ENCODE results near the gene PSMB5.

Gene PSMB5

DNA sequence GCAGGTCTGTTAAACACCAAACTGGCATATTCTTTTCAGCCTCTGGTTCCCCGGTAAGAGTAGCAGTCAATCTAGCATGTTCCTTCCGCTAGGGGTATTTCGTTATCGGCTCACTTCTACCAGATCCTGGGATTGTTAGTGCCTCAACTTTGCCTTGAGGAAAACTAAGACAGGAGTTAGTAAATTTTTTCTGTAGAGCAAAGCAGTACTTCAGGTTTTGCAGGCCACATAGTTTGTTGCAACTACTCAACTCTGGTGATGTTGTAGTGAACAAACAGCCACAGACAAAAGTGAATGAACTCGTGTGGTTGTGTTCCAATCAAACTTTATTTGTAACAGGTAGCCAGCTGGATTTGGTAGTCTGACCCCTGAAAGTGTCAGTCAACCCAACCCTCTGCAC is 28.9 kb upstream of the PSMB5 start:
- Histone ChIP-seq H3K27ac (no peak overlapping the region), H3K4me3 (ENCODE audit: low read depth, low read length) (no peak overlapping the region), H3K9me3 (ENCODE audit: severe bottlenecking) (no peaks in the 10 kb centered on the region), H3K27me3 (ENCODE audit: insufficient read depth, low read depth, severe bottlenecking) (no peaks in the 10 kb centered on the region), H3K36me3 (peaks cover 92% of the 10 kb centered on the region)
- TF ChIP-seq, protein P1, sequence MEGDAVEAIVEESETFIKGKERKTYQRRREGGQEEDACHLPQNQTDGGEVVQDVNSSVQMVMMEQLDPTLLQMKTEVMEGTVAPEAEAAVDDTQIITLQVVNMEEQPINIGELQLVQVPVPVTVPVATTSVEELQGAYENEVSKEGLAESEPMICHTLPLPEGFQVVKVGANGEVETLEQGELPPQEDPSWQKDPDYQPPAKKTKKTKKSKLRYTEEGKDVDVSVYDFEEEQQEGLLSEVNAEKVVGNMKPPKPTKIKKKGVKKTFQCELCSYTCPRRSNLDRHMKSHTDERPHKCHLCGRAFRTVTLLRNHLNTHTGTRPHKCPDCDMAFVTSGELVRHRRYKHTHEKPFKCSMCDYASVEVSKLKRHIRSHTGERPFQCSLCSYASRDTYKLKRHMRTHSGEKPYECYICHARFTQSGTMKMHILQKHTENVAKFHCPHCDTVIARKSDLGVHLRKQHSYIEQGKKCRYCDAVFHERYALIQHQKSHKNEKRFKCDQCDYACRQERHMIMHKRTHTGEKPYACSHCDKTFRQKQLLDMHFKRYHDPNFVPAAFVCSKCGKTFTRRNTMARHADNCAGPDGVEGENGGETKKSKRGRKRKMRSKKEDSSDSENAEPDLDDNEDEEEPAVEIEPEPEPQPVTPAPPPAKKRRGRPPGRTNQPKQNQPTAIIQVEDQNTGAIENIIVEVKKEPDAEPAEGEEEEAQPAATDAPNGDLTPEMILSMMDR (IDR thresholded peaks at IDR 0.05; ENCODE audit: low read depth, low read length) = no peak
- no peak for DNase-seq

- no peak for DNase-seq
- TF ChIP-seq, protein P1 (IDR thresholded peaks at IDR 0.05; ENCODE audit: low read depth, low read length) = no peak
- Histone ChIP-seq H3K27me3 (ENCODE audit: insufficient read depth, low read depth, severe bottlenecking) (no peaks in the 10 kb centered on the region), H3K27ac (no peak overlapping the region), H3K4me3 (ENCODE audit: low read depth, low read length) (no peak overlapping the region), H3K9me3 (ENCODE audit: severe bottlenecking) (no peaks in the 10 kb centered on the region), H3K36me3 (peaks cover 77% of the 10 kb centered on the region)
Observed at GRCh38 chr14:23062002-23062401, 27.3 kb upstream of the PSMB5 start.

DNA sequence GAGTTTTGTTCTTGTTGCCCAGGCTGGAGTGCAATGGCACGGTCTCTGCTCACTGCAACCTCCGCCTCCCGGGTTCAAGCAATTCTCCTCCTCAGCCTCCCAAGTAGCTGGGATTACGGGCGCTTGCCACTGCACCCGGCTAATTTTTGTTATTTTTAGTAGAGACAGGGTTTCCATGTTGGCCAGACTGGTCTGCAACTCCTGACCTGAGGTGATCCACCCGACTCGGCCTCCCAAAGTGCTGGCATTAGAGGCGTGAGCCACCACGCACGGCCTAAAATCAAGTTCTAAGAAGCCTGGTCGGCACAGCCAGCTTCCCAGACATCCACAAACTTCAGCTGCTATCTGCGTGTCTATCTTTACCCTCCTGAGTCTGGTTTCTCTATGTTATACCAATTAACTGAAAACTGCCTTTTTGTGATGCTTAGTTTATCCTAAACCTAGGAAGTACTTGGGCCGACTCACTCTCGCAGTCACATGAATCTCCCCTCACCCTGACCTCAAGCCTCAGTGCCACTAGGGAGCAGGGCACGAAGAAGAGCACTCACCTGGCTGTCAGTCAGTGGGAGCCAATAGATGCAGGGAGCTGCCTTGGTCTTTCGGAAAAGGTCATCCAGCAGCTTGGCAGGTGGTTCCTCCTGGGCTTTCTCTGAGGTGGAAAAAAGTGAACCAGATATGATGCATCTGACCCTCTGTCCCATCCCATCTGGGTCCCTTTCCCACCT is 26.0 kb upstream of the PSMB5 start:
- Histone ChIP-seq H3K27me3 (ENCODE audit: insufficient read depth, low read depth, severe bottlenecking) (no peaks in the 10 kb centered on the region), H3K4me3 (ENCODE audit: low read depth, low read length) (no peak overlapping the region), H3K9me3 (ENCODE audit: severe bottlenecking) (no peaks in the 10 kb centered on the region), H3K36me3 (peaks cover 64% of the 10 kb centered on the region), H3K27ac (no peak overlapping the region)
- no peak for DNase-seq
- TF ChIP-seq, protein P1 (IDR thresholded peaks at IDR 0.05; ENCODE audit: low read depth, low read length) = no peak

DNA sequence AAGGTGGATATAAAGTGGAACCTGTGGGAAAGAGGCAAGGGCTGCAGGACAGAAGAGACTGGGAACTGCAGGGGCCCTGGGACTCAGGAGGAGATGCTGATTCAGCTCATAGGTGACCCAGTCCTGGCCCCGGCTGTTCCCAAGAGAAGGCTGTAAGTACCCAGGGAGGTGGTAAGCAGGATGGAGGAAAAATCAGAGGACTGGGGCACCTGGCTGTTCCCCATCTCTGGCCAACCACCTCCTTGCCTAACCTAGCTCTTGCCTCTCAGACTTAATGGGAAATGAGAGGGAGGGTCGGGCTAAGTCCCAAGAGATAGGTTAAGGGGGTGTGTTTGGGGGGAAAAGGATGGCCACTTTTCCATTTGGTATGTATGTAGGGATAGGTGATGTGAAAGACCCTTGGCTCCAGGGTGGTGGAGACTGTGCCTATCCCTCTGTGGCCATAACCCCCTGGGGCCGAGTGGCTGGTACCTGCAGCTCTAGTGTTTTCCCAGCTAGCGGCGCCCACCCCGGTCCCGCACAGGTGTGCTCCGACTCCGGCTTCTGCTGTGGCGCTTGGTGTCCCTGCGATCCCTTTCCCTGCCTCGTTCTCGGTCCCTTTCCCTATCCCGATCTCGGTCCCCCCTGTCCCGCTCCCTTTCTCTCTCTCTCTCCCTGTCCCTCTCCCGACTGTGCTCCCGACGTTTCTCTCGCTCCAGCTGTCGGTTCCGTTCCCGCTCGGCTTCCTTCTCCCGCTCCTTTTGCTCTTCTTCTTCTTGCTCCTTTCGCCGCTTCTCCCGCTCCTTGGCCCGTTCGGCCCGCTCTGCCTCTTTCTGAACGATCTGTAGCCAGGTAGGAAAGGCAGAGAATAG is 24.2 kb upstream of the PSMB5 start:
- Histone ChIP-seq H3K27me3 (ENCODE audit: insufficient read depth, low read depth, severe bottlenecking) (no peaks in the 10 kb centered on the region), H3K4me3 (ENCODE audit: low read depth, low read length) (no peak overlapping the region), H3K27ac (peak overlapping the region; percentile 82), H3K9me3 (ENCODE audit: severe bottlenecking) (no peaks in the 10 kb centered on the region), H3K36me3 (peaks cover 49% of the 10 kb centered on the region)
- TF ChIP-seq, protein P1 (IDR thresholded peaks at IDR 0.05; ENCODE audit: low read depth, low read length) = no peak
- DNase-seq = no peak

DNA sequence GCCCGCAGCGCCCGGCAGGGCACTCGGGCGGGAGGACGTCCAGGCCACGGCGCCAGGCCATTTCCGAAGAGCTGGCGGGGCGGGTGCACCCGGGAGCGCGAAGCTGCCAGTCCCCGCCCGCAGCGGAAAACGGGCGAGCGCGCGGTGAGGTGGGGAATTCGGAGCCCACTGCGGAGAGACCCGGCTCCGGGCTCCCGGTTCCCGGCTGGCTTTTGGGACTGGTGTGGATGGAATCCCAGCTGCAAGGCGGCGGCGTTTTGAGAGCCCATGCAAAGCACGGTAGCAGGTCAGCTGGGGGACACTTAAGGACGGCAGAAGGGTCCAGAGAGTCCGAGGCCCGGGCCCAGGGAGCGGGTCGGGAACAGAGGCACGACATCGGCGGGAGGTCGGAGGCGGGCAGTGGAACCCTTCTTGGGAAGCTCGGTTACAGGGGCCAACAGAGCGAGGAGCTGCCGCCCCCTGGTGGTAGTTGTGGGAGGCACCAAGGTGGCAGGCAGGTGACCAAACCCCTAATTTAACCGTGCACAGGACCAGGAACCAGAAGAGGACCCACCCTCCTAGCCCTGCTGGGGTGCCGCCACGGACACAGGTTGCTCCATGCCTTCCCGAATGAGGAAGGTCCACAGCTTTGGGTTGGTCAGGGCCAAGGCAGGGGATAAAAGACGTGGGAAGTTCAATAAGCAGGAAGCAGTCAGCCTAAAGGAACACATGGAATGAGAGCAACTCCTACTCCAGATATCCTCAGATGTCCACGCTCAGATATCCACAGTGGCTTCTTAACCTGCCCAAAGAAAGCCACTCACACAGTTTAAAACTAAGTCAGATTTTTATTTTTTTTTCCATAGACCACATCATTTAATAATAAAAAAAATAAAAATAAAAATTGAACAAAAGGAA is 23.3 kb upstream of the PSMB5 start:
- peak; percentile 92 for DNase-seq
- Histone ChIP-seq H3K4me3 (ENCODE audit: low read depth, low read length) (peak overlapping the region; percentile 76), H3K27me3 (ENCODE audit: insufficient read depth, low read depth, severe bottlenecking) (no peaks in the 10 kb centered on the region), H3K36me3 (peaks cover 48% of the 10 kb centered on the region), H3K9me3 (ENCODE audit: severe bottlenecking) (no peaks in the 10 kb centered on the region), H3K27ac (peak overlapping the region; percentile 82)
- TF ChIP-seq, protein P1 (IDR thresholded peaks at IDR 0.05; ENCODE audit: low read depth, low read length) = peak; percentile 96
